T follicular helper cell (primary cell): Measurements from ENCODE around the gene PPIE.
"Not testable (repeated sequence)": the region's sequence is repeated elsewhere in the genome, so short reads cannot be mapped to it uniquely, and the experiment has no call there.

Source experiments
- DNase-seq: peaks from one replicate; pipeline ENCODE4 v3.0.0-alpha.2; 2020; ENCODE audit warnings: low read depth

Gene PPIE

GRCh38 chr1:39758556-39759435, 20.1 kb downstream of the PPIE start:
- no peak for DNase-seq

GRCh38 chr1:39759436-39759726, 20.7 kb downstream of the PPIE start:
- no peak for DNase-seq

- DNase-seq = no peak
These were observed 21.7 kb downstream of the PPIE start for GRCh38 chr1:39760074-39761008.

- no peak for DNase-seq
These were observed 22.3 kb downstream of the PPIE start for GRCh38 chr1:39761016-39761415.

- DNase-seq = no peak
These were observed 23.0 kb downstream of the PPIE start for GRCh38 chr1:39761557-39762260.

- DNase-seq = no peak
These were observed 24.2 kb downstream of the PPIE start for GRCh38 chr1:39762550-39763540.

GRCh38 chr1:39763619-39764374, 25.1 kb downstream of the PPIE start:
- DNase-seq = not testable (repeated sequence)

GRCh38 chr1:39764512-39764911, 25.8 kb downstream of the PPIE start:
- DNase-seq = not testable (repeated sequence)

GRCh38 chr1:39766466-39766865, 27.8 kb downstream of the PPIE start:
- DNase-seq = not testable (repeated sequence)

GRCh38 chr1:39769502-39769901, 30.8 kb downstream of the PPIE start:
- not testable (repeated sequence) for DNase-seq

- DNase-seq = not testable (repeated sequence)
These were observed 31.7 kb downstream of the PPIE start for GRCh38 chr1:39770100-39771021.

GRCh38 chr1:39771022-39771532, 32.4 kb downstream of the PPIE start, which contains the start of gene OXCT2:
Gene OXCT2 (minus strand): TSS chr1:39771348. CDS start chr1:39771255, 93 bp downstream.
- DNase-seq = not testable (repeated sequence)

GRCh38 chr1:39773369-39773979, 34.8 kb downstream of the PPIE start:
- DNase-seq = not testable (repeated sequence)

- not testable (repeated sequence) for DNase-seq
These were observed 36.5 kb downstream of the PPIE start for GRCh38 chr1:39775141-39775540.

GRCh38 chr1:39775676-39776399, 37.2 kb downstream of the PPIE start:
- not testable (repeated sequence) for DNase-seq

GRCh38 chr1:39776400-39776713, 37.7 kb downstream of the PPIE start:
- no peak for DNase-seq

- DNase-seq = no peak
These were observed 38.2 kb downstream of the PPIE start for GRCh38 chr1:39776886-39777285.

- DNase-seq = no peak
These were observed 38.6 kb downstream of the PPIE start for GRCh38 chr1:39777306-39777705.
